H9 (cell line): ENCODE data around the gene NUMA1. TPM values are rescaled to one million over a fixed set of nuclear protein-coding genes. Genes with fewer than 3 reads are reported as not detected.

Experiments
- DNase-seq: peaks from one replicate; pipeline ENCODE4 v3.0.0-alpha.2; 2017
- H2AFZ ChIP-seq: one replicate; pipeline ENCODE4 v1.6.1; 2013; ENCODE audit warnings: mild to moderate bottlenecking, low read length, control low read depth, moderate library complexity
- H2AK5ac ChIP-seq: 2 replicates; pipeline ENCODE4 v1.6.1; 2013; ENCODE audit warnings: low read length, control low read depth, mixed read lengths; ENCODE audit not compliant: insufficient read length
- H2BK120ac ChIP-seq: one replicate; pipeline ENCODE4 v1.6.1; 2013; ENCODE audit warnings: low read depth, mild to moderate bottlenecking, low read length, control low read depth, inconsistent platforms; ENCODE audit not compliant: poor library complexity, severe bottlenecking
- H2BK12ac ChIP-seq: 2 replicates; pipeline ENCODE4 v1.6.1; 2013; ENCODE audit warnings: low read length, control low read depth, mixed read lengths, low read depth; ENCODE audit not compliant: insufficient read length
- H2BK15ac ChIP-seq: 2 replicates; pipeline ENCODE4 v1.6.1; 2013; ENCODE audit warnings: low read depth, low read length, control low read depth
- H2BK20ac ChIP-seq: one replicate; pipeline ENCODE4 v1.6.1; 2013; ENCODE audit warnings: low read depth, mild to moderate bottlenecking, low read length, control low read depth, inconsistent platforms; ENCODE audit not compliant: poor library complexity, severe bottlenecking
- H2BK5ac ChIP-seq: 2 replicates; pipeline ENCODE4 v1.6.1; 2013; ENCODE audit warnings: low read length, control low read depth, mixed read lengths; ENCODE audit not compliant: insufficient read length
- H3K14ac ChIP-seq: 2 replicates; pipeline ENCODE4 v1.6.1; 2013; ENCODE audit warnings: low read length, control low read depth; ENCODE audit not compliant: insufficient read depth
- H3K18ac ChIP-seq: 2 replicates; pipeline ENCODE4 v1.6.1; 2013; ENCODE audit warnings: low read depth, mild to moderate bottlenecking, mixed read lengths, low read length, control low read depth; ENCODE audit not compliant: insufficient read length
- H3K23ac ChIP-seq: 2 replicates; pipeline ENCODE4 v1.6.1; 2013; ENCODE audit warnings: low read length, control low read depth, mixed read lengths, low read depth; ENCODE audit not compliant: insufficient read length
- H3K23me2 ChIP-seq: 2 replicates; pipeline ENCODE4 v1.6.1; 2013; ENCODE audit warnings: low read depth, mild to moderate bottlenecking, mixed read lengths, low read length, control low read depth; ENCODE audit not compliant: insufficient read length, poor library complexity, severe bottlenecking
- H3K27ac ChIP-seq: 2 replicates; pipeline ENCODE4 v1.5.1; 2013; ENCODE audit warnings: low read length, control low read depth, mixed read lengths, low read depth; ENCODE audit not compliant: insufficient read length
- H3K27me3 ChIP-seq: 2 replicates; pipeline ENCODE4 v1.6.1; 2013; ENCODE audit warnings: low read length, control low read depth, inconsistent platforms; ENCODE audit not compliant: insufficient read depth
- H3K4ac ChIP-seq: 2 replicates; pipeline ENCODE4 v1.6.1; 2013; ENCODE audit warnings: low read depth, mild to moderate bottlenecking, control low read depth, inconsistent platforms, low read length, moderate library complexity
- H3K4me1 ChIP-seq: 2 replicates; pipeline ENCODE4 v1.6.1; 2013; ENCODE audit warnings: low read length, control low read depth, inconsistent platforms; ENCODE audit not compliant: insufficient read depth
- H3K4me2 ChIP-seq: 2 replicates; pipeline ENCODE4 v1.6.1; 2013; ENCODE audit warnings: low read length, control low read depth, mixed read lengths; ENCODE audit not compliant: insufficient read length, insufficient read depth
- H3K56ac ChIP-seq: 2 replicates; pipeline ENCODE4 v1.6.1; 2013; ENCODE audit warnings: low read depth, mild to moderate bottlenecking, mixed read lengths, low read length, control low read depth; ENCODE audit not compliant: insufficient read length
- H3K79me1 ChIP-seq: 2 replicates; pipeline ENCODE4 v1.6.1; 2013; ENCODE audit warnings: low read depth, mild to moderate bottlenecking, moderate library complexity, low read length, control low read depth, inconsistent platforms; ENCODE audit not compliant: insufficient read depth, poor library complexity, severe bottlenecking
- H3K79me2 ChIP-seq: 2 replicates; pipeline ENCODE4 v1.6.1; 2013; ENCODE audit warnings: low read length, control low read depth, inconsistent platforms; ENCODE audit not compliant: insufficient read depth
- H3K9ac ChIP-seq: 2 replicates; pipeline ENCODE4 v1.6.1; 2013; ENCODE audit warnings: low read length, control low read depth, mixed read lengths; ENCODE audit not compliant: insufficient read length; ENCODE audit errors: extremely low read depth
- H3K9me3 ChIP-seq: one replicate; pipeline ENCODE4 v1.6.1; 2013; ENCODE audit warnings: low read depth, low read length, inconsistent platforms; ENCODE audit not compliant: control insufficient read depth
- H3T11ph ChIP-seq: one replicate; pipeline ENCODE4 v1.6.1; 2013; ENCODE audit warnings: mild to moderate bottlenecking, low read length, control low read depth, inconsistent platforms
- H4K20me1 ChIP-seq: one replicate; pipeline ENCODE4 v1.6.1; 2013; ENCODE audit not compliant: control insufficient read depth, insufficient read length, insufficient read depth
- H4K5ac ChIP-seq: 2 replicates; pipeline ENCODE4 v1.6.1; 2013; ENCODE audit warnings: low read depth, mild to moderate bottlenecking, mixed read lengths, low read length, control low read depth; ENCODE audit not compliant: insufficient read length
- H4K8ac ChIP-seq: replicated peaks from 2 replicates; pipeline ENCODE4 v1.6.1; 2013; ENCODE audit warnings: low read length, control low read depth, mixed read lengths, low read depth; ENCODE audit not compliant: insufficient read length
- H4K91ac ChIP-seq: 2 replicates; pipeline ENCODE4 v1.6.1; 2013; ENCODE audit warnings: low read depth, mild to moderate bottlenecking, moderate library complexity, mixed read lengths, low read length, control low read depth; ENCODE audit not compliant: insufficient read length
- H3K27ac Mint-ChIP-seq, 3 experiments: 2 replicates in 2 of 3; 3 replicates in 1 of 3; pipeline ENCODE4 v1.8.0; 2020 to 2021; ENCODE audit warnings: mixed read lengths in 3 of 3, mild to moderate bottlenecking in 1 of 3, moderate library complexity in 1 of 3
- H3K27me3 Mint-ChIP-seq: 2 replicates; pipeline ENCODE4 v1.8.0; 2021; ENCODE audit warnings: low read depth, mild to moderate bottlenecking, moderate library complexity, mixed read lengths
- H3K36me3 Mint-ChIP-seq, 3 experiments: 2 replicates in 2 of 3; 3 replicates in 1 of 3; pipeline ENCODE4 v1.8.0; 2020 to 2021; ENCODE audit warnings: low read depth in 3 of 3, mixed read lengths in 3 of 3; ENCODE audit not compliant: insufficient read depth in 1 of 3
- H3K4me1 Mint-ChIP-seq, 2 experiments: 2 replicates each; pipeline ENCODE4 v1.8.0; 2020; ENCODE audit warnings: mixed read lengths in 2 of 2
- H3K4me3 Mint-ChIP-seq, 2 experiments: 2 replicates in 1 of 2; 3 replicates in 1 of 2; pipeline ENCODE4 v1.8.0; 2020 to 2021; ENCODE audit warnings: mild to moderate bottlenecking in 2 of 2, mixed read lengths in 2 of 2, moderate library complexity in 1 of 2
- H3K9me3 Mint-ChIP-seq, 2 experiments: 2 replicates in 1 of 2; 3 replicates in 1 of 2; pipeline ENCODE4 v1.8.0; 2020; ENCODE audit warnings: mild to moderate bottlenecking in 2 of 2, mixed read lengths in 2 of 2, moderate library complexity in 1 of 2
- WGBS: extraction: QIAGEN DNeasy Blood & Tissue Kit; methylation state at CpG from one replicate; pipeline ENCODE4 v1.1.7; 2013; ENCODE audit warnings: missing lambda C conversion rate, low lambda C conversion rate, mixed read lengths; ENCODE audit not compliant: insufficient read length; ENCODE audit errors: extremely low coverage; 5-methylcytosine and 5-hydroxymethylcytosine counted together
- total RNA-seq: library from RNA; stranded (reverse); gene quantifications from 2 replicates; pipeline ENCODE4 v1.2.1, GENCODE V29; 2021
- TF ChIP-seq, protein P1 (sequence below): fragments of 200-600 bp; sonication (generic); conservative IDR thresholded peaks from 3 replicates; pipeline ENCODE4 v1.8.0; 2021; ENCODE audit warnings: antibody characterized with exemption, mild to moderate bottlenecking

Gene NUMA1
- total RNA-seq, 1 experiment from 2014 or later, result 136 TPM

DNA sequence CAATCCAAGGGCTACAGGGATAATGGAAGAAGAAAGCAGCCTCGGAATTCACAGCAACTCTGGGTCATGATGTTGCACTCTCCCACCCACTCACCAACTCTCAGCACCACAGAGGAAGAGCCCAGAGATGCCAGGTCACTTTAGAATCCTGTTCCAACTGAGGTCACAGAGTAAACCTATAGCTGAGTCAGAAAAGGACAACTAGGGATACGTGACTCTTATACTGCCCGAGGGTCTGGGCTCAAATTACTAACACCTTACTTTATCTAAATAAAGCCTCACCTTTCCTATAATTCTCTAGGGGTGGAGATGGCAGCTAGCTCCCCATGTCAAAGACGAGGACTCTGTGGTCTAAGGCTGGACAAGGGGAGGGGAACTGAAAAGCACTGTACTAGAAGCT lies 57.0 kb downstream of the NUMA1 start:
- Histone ChIP-seq H4K20me1 (no peaks in the 10 kb centered on the region), H3K4me2 (no peak overlapping the region), H3K79me2 (no peaks in the 10 kb centered on the region; the same call in 1 of the 2 replicates)

More for the DNA sequence above, 57.0 kb downstream of the NUMA1 start:
- H3K9me3 ChIP-seq, result no peaks in the 10 kb centered on the region
- no peaks in the 10 kb centered on the region for H3K27me3 ChIP-seq
- no peak overlapping the region for H2BK15ac ChIP-seq
- no peak overlapping the region for H3K23ac ChIP-seq
- no peak overlapping the region for H3K14ac ChIP-seq
- WGBS, result no CpG with 5 or more reads among the region's 4 CpGs
- H2BK20ac ChIP-seq, result no peak overlapping the region
- no peak overlapping the region for H2BK120ac ChIP-seq
- Mint-ChIP-seq H3K4me3 (no peak overlapping the region), H3K27me3 (no peaks in the 10 kb centered on the region), H3K27ac (no peak overlapping the region), H3K9me3 (no peaks in the 10 kb centered on the region), H3K4me1 (peaks cover 10% of the 10 kb centered on the region in 2 experiments), H3K36me3 (peaks cover 35 to 81% (median 69%) of the 10 kb centered on the region in 3 experiments)
- DNase-seq, result no peak
- no peaks in the 10 kb centered on the region for H3K79me1 ChIP-seq
- no peak overlapping the region for H2AK5ac ChIP-seq
- H2BK12ac ChIP-seq, result no peak overlapping the region
- H2BK5ac ChIP-seq, result no peak overlapping the region
- no peaks in the 10 kb centered on the region for H3K23me2 ChIP-seq
- no peak overlapping the region for H3K27ac ChIP-seq
- H2AFZ ChIP-seq, result no peak overlapping the region
- H4K8ac ChIP-seq, result no peak overlapping the region
- no peak overlapping the region for H4K5ac ChIP-seq
- H3K4me1 ChIP-seq, result no peaks in the 10 kb centered on the region
- TF ChIP-seq, protein P1, sequence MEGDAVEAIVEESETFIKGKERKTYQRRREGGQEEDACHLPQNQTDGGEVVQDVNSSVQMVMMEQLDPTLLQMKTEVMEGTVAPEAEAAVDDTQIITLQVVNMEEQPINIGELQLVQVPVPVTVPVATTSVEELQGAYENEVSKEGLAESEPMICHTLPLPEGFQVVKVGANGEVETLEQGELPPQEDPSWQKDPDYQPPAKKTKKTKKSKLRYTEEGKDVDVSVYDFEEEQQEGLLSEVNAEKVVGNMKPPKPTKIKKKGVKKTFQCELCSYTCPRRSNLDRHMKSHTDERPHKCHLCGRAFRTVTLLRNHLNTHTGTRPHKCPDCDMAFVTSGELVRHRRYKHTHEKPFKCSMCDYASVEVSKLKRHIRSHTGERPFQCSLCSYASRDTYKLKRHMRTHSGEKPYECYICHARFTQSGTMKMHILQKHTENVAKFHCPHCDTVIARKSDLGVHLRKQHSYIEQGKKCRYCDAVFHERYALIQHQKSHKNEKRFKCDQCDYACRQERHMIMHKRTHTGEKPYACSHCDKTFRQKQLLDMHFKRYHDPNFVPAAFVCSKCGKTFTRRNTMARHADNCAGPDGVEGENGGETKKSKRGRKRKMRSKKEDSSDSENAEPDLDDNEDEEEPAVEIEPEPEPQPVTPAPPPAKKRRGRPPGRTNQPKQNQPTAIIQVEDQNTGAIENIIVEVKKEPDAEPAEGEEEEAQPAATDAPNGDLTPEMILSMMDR, result no peak
- H3K4ac ChIP-seq, result no peak overlapping the region
- no peak overlapping the region for H3K18ac ChIP-seq
- H3K56ac ChIP-seq, result no peak overlapping the region
- no peak overlapping the region for H3K9ac ChIP-seq
- no peak overlapping the region for H3T11ph ChIP-seq
- no peak overlapping the region for H4K91ac ChIP-seq
